Stimulated activated CD4-positive, alpha-beta T cell treated with anti-CD3 and anti-CD28 coated beads, Interleukin-12 subunit alpha, Interleukin-12 subunit beta, amount 100 ng/mL, for 24 hours (primary cell): ENCODE results near the gene MRPL36.
"Not testable (repeated sequence)": the region's sequence is repeated elsewhere in the genome, so short reads cannot be mapped to it uniquely, and the experiment has no call there.

Experiments used
- DNase-seq, 2 experiments: peaks; one replicate each; pipeline ENCODE4 v3.0.0-alpha.2; 2020; ENCODE audit warnings: low read depth in 2 of 2

MRPL36 gene

DNA sequence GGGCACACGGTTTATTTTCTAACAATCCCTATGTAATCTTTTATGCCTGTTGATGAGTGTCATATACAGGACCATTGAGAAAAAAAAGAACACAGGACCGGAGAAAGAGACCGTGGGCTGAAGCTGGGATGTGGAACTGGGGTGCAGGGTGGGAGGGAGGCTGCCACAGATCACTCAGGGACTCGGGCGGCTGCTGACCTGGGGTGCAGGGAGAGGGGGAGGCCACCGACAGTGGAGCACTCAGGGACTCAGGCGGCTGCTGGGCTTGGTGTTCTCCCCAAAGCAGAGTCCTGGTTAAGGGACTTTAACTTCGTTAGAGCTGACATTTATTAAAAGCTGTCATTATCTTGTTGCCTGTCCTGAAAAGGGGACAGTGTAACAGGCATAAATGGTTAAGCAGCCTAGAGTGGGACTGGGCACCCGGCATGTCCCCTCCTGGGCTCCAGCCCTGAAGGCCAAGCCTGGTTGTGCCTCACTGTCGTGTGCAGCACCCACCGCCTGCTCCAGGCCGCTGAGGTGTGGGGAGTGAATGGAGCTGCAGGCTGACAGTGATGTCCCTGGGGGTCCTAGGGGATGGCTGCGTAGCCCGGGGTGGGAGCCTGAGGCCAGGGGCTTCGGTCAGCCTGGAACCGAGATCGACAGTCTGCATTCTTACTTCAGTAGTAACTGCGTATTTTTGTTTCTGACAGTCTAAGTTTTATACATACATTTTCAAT, 15.6 kb upstream of the MRPL36 start:
- DNase-seq, result no peak

DNA sequence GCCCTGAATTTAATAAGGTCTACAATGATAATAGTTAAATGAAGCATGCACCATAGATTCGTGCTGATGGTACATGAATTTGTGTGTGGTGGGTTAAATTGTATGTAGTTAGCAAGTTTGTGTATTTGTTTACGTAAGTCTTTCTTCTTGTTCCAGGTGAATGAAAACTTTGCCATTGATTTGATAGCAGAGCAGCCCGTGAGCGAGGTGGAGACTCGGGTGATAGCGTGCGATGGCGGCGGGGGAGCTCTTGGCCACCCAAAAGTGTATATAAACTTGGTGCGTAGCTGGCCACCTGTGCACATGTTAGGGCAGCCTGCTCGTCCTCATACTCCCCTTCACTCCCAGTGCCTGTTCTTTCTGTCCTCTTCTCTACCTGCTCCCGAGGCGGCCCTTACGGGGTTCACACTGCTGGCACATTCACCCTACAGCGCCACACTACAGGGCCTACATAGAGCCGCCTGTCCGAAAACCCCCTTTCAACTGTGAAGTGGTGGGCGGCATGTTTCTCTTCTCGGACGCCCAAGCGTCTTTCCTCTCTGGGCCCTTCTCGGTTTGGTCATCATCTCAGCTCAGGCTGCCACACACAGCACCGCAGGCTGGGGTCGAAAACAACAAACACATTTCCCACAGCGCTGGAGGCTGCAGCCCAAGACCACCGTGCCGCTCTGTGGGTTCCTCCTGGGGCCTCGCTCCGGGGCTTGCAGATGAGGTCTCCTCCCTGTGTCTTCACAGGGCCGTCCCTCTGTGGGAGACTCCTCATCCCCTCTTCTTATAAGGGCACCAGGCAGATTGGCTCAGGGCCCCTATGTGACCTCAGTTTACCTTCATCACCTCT, 14.8 kb upstream of the MRPL36 start:
- no peak for DNase-seq

DNA sequence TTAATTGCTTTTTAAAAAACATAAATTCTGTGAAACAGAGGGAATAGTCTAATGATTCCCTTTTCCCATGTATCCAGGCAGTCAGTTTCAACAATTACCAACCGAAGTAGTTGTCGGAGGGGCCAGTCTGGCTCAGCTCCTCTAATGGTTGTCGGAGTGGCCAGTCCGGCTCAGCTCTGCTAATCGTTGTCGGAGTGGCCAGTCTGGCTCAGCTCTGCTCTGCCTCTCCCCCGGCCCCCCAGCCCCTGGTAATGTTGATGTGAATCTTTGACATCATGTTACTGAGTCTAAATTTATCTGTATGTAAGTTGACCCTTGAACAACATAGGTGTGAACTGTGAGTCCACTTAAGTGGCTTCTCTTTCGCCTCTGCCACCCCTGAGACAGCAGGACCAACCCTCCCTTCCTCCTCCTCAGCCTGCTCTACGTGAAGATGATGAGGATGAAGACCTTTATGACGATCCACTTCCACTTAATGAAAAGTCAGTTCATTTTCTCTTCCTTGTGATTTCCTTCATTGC, 11.0 kb upstream of the MRPL36 start:
- no peak for DNase-seq

DNA sequence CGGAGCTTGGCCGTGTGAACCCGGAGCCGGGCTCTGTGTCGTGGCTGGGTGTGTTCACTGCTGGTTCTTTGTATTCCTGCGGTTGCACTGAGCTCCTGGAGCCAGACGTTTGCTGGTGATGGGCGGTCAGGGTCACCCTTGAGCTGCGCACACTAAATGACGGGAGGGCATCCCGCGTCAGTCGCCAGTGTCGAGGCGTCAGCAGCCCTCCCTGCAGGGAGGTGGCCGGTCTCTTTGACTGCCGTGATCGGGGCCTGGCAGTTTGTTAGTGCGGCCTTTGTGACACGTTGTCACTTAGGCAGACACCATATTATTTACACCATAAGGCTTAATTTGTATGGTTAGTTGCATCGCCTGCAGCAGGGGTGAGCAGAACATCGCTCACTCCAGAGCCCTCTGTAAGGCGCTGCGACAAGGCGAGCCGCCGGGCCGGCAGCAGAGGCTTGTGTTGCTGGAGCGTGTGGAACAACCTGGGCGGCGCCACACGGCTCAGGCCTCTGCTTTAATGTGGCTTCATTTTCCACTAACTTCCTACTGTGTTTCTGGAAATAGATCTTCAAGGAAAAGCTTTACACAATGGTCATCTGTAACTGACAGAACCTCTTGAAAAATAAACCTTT, 9.9 kb upstream of the MRPL36 start:
- no peak for DNase-seq

DNA sequence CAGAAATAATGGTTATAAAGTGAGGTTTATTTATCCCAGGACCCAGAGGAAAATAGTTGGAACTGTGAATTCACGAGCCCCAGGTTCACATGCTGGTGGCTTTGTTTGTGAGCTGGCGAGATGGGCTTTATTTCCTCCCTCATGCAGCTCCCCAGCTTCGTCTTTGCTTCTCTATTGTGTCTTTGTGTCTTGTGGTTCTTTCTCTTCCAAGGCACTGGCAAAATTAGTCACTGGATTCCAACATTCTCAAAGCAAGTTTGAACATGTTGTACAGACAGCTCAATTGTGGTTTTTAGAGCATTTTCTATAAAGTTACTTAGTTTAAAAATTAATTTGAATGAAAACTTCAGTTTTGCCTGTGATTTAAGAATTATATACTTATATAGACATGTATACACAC, 8.8 kb upstream of the MRPL36 start:
- DNase-seq, result no peak

DNA sequence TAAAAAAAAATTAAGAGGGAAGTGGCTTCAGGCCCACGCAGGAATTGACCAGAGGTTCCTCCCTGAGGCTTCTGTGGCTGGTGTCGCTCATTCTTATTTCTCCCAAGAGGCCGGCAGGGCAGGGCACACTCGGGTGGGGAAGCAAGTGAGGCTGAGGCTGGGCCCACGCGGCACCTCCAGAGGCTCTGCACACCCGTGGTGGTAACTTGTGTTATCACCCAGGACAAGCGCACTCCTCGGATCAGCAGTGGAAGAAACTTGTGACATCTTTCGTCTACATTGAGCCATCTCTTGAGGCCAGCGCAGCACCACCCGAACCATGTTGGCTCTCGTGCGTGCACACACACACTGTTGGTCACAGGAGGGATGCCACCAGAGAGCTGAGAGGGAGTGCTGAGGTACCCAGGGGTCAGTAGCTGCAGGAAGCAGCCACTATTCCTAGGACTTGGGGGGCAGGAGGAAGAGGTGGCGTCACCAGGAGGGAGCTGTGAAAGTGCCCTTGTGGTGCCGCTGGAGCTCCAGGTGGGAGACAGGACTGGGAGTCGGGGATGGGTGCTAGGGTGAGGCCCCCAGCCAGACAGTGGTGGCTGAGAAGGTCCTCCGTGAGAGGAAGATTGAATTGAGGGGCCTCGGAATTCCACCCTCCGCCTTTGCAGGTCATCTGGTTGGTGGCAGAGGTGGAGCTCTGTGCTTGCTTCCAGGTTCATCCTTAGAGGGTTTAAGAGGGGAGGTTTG, 8.0 kb upstream of the MRPL36 start:
- DNase-seq, result no peak

DNA sequence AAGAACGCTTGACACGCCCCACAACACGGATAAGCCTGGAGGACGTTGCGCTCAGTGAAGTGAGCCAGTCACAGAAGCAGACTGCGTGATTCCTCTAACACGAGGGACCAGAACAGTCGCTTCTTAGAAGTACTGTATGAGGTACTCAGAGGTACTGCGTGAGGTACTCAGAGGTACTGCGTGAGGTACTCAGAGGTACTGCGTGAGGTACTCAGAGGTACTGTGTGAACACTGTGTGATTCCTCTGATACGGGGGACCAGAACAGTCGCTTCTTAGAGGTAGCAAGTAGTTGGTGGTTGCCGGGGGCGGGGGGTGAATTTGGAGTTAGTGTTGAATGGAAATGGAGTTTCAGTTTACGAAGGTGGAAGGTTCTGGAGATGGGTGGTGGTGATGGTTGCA, 7.3 kb upstream of the MRPL36 start:
- DNase-seq, result no peak

DNA sequence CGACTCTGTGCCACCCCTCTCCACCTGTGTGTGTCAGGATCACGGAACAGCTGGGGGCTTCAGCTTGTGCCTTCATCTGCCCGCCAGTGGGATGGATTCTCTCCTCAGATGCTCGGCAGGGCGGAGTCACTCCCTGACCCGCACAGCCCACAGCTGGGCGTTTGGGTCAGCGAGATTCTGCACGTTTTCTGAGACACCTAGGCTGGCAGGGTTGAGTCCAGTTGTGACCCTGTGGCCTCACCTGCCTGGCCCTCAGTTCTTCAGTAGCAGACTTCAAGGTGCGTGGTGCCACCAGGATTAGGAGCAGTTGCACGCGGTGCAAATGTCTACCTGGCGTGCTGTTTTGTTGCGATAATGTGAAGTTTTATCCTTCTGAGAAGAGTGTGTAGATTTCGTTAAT, 6.6 kb upstream of the MRPL36 start:
- no peak for DNase-seq

DNA sequence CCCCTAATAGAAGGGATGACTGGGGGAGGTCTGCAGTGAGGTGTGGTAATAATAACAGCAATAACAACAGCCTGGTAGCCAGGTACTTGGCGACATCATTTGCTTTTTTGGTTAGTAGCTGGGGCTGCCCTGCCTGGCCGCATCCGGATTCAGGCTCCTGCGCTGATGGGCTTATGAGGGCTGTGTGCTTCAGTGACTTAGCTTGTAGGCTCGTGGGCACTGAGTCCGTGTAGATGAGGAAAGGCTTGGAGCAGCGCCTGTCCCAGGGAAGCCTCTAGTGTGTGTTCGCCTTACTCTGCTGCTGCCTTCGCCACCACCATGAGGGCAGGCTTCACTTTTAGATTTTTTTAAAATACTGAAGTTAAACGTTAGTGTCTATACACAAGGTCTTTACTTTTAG, 6.1 kb upstream of the MRPL36 start:
- no peak for DNase-seq

DNA sequence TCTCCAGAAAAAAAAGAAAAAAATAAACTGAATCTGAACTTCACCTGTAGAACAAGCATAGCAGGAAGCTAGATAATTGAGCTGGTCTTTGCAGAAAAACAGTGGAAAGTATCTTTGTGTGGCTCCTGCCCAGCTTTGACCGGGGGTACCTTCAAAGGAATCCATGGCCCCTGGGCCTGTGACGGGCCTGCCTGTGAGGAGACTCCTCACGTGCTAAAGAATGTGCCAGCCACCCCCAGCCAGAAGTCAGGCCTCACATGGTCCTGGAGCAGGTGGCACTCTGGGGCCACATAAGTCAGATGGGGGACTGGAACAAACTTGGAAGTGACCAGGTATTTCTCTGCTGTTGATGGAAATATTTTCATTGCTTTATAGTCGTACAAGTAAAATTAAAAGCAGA, 5.7 kb upstream of the MRPL36 start:
- DNase-seq, result no peak

DNA sequence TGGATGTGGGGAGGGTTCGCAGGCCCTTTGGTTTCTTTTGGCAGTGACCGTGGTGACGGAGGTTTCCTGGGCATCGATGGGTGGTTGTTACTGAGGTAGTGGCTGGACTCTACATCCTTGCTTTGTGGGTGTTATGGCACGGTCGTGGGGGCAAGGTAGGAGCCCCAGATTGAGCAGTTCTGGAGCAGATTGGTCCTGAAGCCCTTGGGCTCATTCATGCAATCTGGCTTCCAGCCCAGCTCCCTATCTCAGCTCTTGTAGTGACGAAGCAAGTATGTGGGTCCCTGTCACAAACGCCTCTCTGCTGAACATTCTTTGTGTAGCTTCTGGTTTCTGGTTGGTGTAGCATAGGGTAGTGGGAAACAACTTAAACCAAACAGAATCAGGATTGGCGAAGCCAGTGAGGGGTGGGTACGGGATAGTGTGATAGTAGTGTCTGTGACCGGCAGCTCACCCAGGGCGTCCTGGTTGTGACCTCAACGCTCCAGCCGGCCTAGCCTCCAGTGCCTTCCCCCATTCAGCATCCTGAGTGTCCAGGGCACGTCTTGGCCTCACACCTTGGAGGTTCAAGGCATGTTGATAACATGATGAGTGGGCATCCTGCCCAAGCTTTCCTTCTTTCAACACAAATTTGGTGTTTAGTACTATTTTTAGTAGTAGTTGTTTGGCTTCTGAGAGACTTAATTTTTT, 4.5 kb upstream of the MRPL36 start:
- DNase-seq, result no peak

DNA sequence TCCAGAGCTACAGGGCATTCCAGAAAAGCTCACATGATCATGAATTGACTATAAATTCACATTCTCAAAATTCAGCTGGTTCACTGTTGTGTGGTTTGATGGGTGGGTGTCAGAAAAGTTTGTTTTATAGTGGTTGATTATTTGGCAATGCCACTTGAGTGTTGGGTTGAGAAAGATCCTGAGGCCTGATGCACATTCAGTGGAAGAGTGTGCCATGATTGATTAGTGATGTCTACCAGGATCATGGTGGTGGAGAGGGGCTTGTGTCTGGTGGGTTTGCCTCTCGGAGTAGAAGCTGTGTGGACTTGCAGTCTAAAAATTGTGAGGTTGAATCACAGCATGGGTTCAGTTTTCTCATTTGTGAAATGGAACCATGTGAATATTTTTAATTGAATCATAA, 3.6 kb upstream of the MRPL36 start:
- DNase-seq, result no peak

DNA sequence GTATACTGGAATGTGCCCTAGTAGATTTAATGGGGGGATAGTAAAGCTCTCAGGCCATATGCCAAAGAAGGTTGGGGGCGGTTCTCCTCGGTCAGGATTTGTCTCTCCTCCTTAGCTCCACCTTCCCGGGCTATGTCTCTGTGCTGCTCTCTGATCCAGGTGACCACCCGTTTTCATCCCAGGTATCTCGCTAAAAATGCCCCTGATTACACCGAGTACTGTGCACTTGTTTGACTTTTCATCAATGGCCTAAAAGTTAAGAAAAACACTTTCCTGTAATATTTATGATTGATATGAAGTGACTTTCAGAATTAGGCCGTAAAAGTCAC, 2.3 kb upstream of the MRPL36 start:
- DNase-seq, result no peak

DNA sequence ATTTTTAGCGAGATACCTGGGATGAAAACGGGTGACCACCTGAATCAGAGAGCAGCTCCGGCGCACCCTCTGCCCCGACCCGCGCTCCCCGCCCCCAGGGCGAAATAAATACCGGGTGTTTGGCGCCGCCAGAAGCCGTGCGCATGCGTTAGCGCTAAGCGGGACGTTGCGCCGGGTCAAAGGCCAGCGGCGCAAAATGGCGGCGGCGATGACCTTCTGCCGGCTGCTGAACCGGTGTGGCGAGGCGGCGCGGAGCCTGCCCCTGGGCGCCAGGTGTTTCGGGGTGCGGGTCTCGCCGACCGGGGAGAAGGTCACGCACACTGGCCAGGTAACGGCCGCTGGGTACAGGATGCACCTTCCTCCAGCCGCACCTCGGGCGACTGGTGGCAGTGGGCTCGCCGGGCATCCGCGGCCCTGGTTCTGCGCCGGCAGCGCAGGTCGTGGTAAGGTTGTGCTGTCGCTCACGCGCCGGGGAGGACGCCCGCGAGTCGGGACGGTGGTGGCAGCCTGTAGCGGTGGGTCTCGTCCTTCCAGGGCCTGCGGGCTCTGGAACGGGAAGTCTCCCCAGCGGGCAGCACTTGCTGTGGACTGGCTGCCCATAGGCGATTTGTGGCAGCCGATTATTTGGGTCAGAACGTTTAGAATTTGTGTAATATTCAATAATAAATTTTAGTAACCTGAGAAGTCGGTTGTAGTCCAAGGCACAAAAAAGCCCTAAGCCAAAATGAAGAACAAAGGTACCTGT, 1.8 kb upstream of the MRPL36 start, which contains the start of gene NDUFS6:
Gene NDUFS6 (plus strand): TSS at position 186 of the 745 bp plus-strand sequence. CDS start 11 bp downstream, at position 197.
- DNase-seq, result peak; percentile 60 to 69

DNA sequence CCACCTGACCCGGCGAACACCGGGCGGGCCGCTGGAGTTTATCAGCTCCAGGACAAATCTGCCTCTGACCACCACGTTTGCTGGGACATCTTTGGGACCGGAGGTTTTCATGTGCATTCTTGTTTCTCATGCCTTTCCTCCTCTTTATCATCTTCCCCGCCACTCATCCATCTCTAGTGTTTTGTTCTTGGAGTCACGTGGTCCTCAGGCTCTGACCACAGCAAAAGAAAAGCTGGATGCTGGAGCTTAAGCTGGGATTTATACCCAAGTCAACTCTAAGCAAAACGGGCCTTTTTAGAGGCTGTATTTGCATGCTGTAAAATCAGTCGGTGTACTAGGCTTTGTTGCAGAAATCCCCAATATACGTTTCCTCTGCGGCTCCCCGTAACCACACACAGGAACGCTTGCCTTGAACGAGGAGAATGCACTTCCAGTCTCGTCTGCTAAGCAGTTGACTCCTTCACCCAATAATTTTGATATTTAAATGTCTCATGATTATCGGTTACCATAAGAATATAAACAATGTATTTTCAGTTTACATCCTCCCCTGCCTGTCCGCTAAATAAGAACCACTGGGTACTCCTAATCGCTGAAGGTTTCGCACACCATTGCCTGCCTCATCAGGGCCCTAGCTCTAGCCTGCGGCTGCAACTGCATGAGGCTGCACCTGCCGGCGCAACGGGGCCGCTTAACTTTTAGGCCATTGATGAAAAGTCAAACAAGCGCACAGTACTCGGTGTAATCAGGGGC, 1.0 kb upstream of the MRPL36 start:
- peak in 1 of 2 experiments; percentile 21 for DNase-seq

DNA sequence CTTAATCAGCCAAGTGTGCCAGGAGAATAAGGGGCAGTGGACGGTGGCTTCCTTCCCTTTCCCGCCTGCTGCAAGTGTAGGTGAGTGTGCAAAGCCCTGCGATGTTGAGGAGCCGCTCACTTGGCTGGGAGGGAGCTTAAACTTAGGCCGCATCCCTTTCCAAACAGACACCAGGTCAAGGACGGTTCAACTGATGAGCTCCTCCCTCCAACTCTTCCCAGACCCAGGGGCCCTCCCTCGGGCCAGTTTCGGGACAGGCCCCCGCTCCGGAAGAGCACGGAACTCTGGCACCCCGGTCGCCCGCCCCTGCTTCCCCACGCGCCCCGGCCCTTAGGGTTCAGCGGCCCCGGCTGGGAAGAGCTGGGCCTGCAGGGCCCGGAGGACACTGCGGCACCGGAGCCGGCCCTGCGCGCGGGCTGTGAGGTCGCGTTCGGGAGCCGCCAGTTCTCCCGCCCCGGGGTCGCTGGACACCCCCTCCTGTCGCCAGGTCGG, 481 bp downstream of the MRPL36 start:
- DNase-seq, result peak in 1 of 2 experiments; percentile 26

DNA sequence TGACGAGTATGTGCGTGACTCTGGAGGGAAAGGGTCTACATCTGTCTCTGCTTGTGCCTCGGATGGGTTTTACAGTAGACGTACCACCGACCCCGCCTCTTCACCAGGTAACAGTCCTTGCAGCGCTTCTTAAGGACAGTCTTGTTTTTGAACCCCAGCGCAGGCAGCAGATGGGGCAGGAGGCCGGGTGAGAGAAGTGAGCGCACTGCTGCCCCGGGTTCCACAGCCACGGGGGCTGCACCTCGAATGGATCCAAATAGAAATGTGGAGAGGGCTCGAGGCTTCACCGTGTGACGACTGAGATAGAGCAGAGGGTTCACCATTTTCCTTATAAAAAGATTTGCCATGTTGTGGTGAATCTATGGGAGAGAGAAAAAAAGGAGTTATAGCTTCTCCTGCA, 1.0 kb downstream of the MRPL36 start:
- DNase-seq, result not testable (repeated sequence)

DNA sequence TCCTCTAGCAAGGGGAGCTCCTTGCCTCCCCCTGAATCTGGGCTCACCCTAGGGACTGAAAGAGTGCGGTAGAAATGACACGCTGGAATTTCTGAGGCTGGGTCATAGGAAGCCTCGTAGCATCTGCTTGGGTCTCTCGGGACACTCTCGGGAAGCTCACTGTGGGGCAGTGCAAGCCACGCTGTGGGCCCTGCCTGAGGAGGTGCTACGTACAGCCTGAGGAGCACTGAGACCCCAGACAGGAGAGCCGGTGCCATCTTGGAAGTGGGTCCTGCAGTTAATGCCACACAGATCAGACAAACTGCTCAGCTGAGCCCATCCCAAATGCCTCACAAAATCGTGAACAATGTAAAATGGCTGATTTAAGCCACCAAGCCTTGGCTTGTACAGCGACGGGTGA, 1.8 kb downstream of the MRPL36 start:
- no peak for DNase-seq

DNA sequence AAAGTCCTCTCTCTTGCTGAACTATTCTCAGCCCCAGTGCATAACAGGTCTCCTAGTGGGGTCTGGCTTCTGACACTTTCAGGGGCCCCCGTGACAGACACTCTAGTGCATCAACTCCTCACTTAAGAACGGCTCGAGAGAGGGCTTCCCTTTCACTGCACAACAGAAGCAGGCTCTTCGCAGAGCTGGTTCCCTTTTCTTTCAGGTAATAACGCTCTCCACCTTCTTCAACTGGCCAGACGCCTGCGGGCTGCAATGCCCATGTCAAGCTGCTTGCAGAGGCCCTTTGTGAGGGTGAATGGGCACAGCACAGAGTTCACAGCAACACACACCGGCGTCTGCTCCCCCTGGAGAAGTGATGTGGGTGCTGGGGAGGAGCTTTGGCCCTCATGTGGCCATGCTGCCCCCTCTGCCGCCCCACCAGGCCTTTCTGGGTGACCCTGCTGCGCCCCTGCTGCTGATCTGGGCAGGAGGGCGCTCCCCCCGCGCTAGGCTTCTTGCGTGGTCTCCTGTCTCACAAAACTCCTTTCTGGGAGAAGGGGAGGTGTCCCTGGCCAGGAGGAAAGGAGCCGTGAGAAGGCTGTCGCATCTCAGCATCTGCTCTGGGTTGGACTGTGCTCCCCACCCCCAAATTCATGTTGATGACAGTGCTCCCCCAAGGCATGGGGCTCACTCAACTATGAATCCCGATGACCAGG, 2.4 kb downstream of the MRPL36 start:
- no peak for DNase-seq
